Vagina (tissue), 2 donors: ENCODE data around the gene C16orf87. TPM values are rescaled to one million over a fixed set of nuclear protein-coding genes. Genes with fewer than 3 reads are reported as not detected.

Experiments used
- DNase-seq, 2 donors: peaks; one replicate each; pipeline ENCODE4 v3.0.0-alpha.2; 2017; ENCODE audit errors: extremely low spot score in 2 of 2
- H3K27ac ChIP-seq: fragments of 200-600 bp; sonication (generic); one replicate; pipeline ENCODE4 v1.5.1; 2019
- H3K27me3 ChIP-seq: fragments of 200-600 bp; sonication (generic); one replicate; pipeline ENCODE4 v1.5.1; 2019
- H3K36me3 ChIP-seq, 2 donors: fragments of 200-600 bp; sonication (generic); one replicate each; pipeline ENCODE4 v1.5.1; 2017 to 2019
- H3K4me1 ChIP-seq: fragments of 200-600 bp; sonication (generic); one replicate; pipeline ENCODE4 v1.5.1; 2019
- H3K4me3 ChIP-seq, 2 donors: fragments of 200-600 bp; sonication (generic); 1 replicate in 1 of 2; 2 replicates in 1 of 2; pipeline ENCODE4 v1.5.1; 2016 to 2019
- H3K9me3 ChIP-seq: fragments of 200-600 bp; sonication (generic); one replicate; pipeline ENCODE4 v1.5.1; 2019
- CTCF ChIP-seq, 3 experiments: fragments of 450-650 bp in 2 of 3; fragments of 200-600 bp in 1 of 3; sonication (generic) in 1 of 3; IDR thresholded peaks; one replicate each; pipeline ENCODE4 v1.5.1; 2017 to 2019; ENCODE audit warnings: antibody characterized with exemption in 3 of 3, mild to moderate bottlenecking in 2 of 3, moderate library complexity in 2 of 3
- POLR2A ChIP-seq, 2 donors: fragments of 450-650 bp; IDR thresholded peaks; one replicate each; pipeline ENCODE4 v1.6.1; 2017; ENCODE audit warnings: antibody characterized with exemption in 2 of 2, mild to moderate bottlenecking in 2 of 2, moderate library complexity in 2 of 2
- POLR2AphosphoS5 ChIP-seq, 2 donors: sonication (generic); formaldehyde crosslinking; IDR thresholded peaks; one replicate each; pipeline ENCODE4 v1.9.0; 2017; ENCODE audit warnings: antibody characterized with exemption in 2 of 2, mild to moderate bottlenecking in 2 of 2, low read depth in 1 of 2; ENCODE audit not compliant: insufficient read depth in 1 of 2
- intact Hi-C: fragments of 100-400 bp; cut with DNase I; formaldehyde crosslinking; loops from one replicate; pipeline ENCODE4 v1.15.1; 2023
- total RNA-seq: library from RNA; depleted of rRNA; stranded (reverse); fragments of >200 nt; gene quantifications from one replicate; pipeline ENCODE4 v1.2.3, GENCODE V29; 2016

The C16orf87 gene
- total RNA-seq, 1 donor from 2014 or later: 7.9 TPM

DNA sequence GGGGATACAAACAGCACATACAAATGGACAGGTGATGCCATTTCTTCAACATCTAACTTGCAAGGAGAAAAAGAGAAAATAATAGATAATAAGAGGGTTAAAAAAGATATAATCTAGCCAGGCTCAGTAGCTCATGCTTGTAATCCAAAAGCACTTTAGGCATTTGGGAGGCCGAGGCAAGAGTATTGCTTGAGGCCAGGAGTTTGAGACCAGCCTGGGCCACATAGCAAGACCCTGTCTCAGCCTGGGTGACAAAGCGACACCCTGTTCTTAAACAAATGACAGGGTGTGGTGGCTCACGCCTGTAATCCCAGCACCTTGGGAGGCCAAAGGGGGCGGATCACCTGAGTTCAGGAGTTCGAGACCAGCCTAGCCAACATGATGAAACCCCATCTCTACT, 19.3 kb downstream of the C16orf87 start:
- intact Hi-C loops: no loop called here
- no peaks in the 10 kb centered on the region for H3K36me3 ChIP-seq
- no peak overlapping the region for H3K4me3 ChIP-seq
- no peak overlapping the region for H3K27ac ChIP-seq
- H3K4me1 ChIP-seq: peaks cover 14% of the 10 kb centered on the region
- H3K27me3 ChIP-seq: no peaks in the 10 kb centered on the region
- no peaks in the 10 kb centered on the region for H3K9me3 ChIP-seq
- DNase-seq: no peak
- TF ChIP-seq CTCF (IDR thresholded peaks at IDR 0.05): no peak
- TF ChIP-seq POLR2A (IDR thresholded peaks at IDR 0.05): no peak
- TF ChIP-seq POLR2AphosphoS5 (IDR thresholded peaks at IDR 0.05; ENCODE audit: insufficient read depth in 1 of 2, low read depth in 1 of 2): no peak

- no peak overlapping the region for H3K4me3 ChIP-seq
- H3K36me3 ChIP-seq: no peaks in the 10 kb centered on the region
- no peak for TF ChIP-seq CTCF (IDR thresholded peaks at IDR 0.05)
- TF ChIP-seq POLR2A (IDR thresholded peaks at IDR 0.05): no peak
- TF ChIP-seq POLR2AphosphoS5 (IDR thresholded peaks at IDR 0.05; ENCODE audit: insufficient read depth in 1 of 2, low read depth in 1 of 2): no peak
- no peak overlapping the region for H3K27ac ChIP-seq
- H3K27me3 ChIP-seq: no peaks in the 10 kb centered on the region
- H3K4me1 ChIP-seq: peaks cover 14% of the 10 kb centered on the region
- no peaks in the 10 kb centered on the region for H3K9me3 ChIP-seq
- intact Hi-C loops: no loop called here
- DNase-seq: no peak
These were observed 22.0 kb downstream of the C16orf87 start for GRCh38 chr16:46808997-46809396.

GRCh38 chr16:46807336-46807735, 23.6 kb downstream of the C16orf87 start:
- intact Hi-C loops: no loop called here
- TF ChIP-seq CTCF (IDR thresholded peaks at IDR 0.05) (no peak), POLR2A (IDR thresholded peaks at IDR 0.05) (no peak), POLR2AphosphoS5 (IDR thresholded peaks at IDR 0.05; ENCODE audit: insufficient read depth in 1 of 2, low read depth in 1 of 2) (no peak)
- H3K27ac ChIP-seq: no peak overlapping the region
- no peak for DNase-seq
- no peaks in the 10 kb centered on the region for H3K36me3 ChIP-seq
- H3K4me1 ChIP-seq: peaks cover 14% of the 10 kb centered on the region
- no peaks in the 10 kb centered on the region for H3K27me3 ChIP-seq
- H3K4me3 ChIP-seq: no peak overlapping the region
- H3K9me3 ChIP-seq: no peaks in the 10 kb centered on the region

DNA sequence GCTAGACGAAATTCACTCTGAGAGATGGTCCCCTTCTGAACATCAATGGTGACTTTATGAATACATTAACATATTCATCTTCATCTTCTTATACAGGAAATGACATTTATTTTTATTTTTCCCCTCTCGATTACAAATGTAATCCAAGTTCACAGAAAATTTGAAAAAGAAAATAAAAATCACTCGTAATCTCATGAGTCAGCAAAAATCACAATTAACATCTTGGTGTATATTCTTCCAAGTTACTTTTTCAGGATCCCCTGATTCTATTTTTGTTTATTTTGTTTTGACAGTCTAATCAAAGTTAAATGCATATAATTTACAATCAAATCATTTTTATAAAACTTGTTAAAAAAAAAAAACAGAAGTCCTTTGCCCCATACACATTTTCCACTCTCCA, 27.6 kb downstream of the C16orf87 start:
- no peak for TF ChIP-seq POLR2AphosphoS5 (IDR thresholded peaks at IDR 0.05; ENCODE audit: insufficient read depth in 1 of 2, low read depth in 1 of 2)
- no peak for TF ChIP-seq POLR2A (IDR thresholded peaks at IDR 0.05)
- TF ChIP-seq CTCF (IDR thresholded peaks at IDR 0.05): no peak
- no peak for DNase-seq
- no peak overlapping the region for H3K27ac ChIP-seq
- H3K4me1 ChIP-seq: no peaks in the 10 kb centered on the region
- intact Hi-C loops: no loop called here
- H3K36me3 ChIP-seq: no peaks in the 10 kb centered on the region
- no peaks in the 10 kb centered on the region for H3K9me3 ChIP-seq
- no peak overlapping the region for H3K4me3 ChIP-seq
- H3K27me3 ChIP-seq: no peaks in the 10 kb centered on the region

- Histone ChIP-seq H3K36me3 (no peaks in the 10 kb centered on the region), H3K9me3 (no peaks in the 10 kb centered on the region), H3K27me3 (no peaks in the 10 kb centered on the region), H3K4me3 (no peak overlapping the region), H3K27ac (no peak overlapping the region), H3K4me1 (no peaks in the 10 kb centered on the region)
- intact Hi-C loops: no loop called here
- DNase-seq: no peak
- TF ChIP-seq CTCF (IDR thresholded peaks at IDR 0.05) (no peak), POLR2AphosphoS5 (IDR thresholded peaks at IDR 0.05; ENCODE audit: insufficient read depth in 1 of 2, low read depth in 1 of 2) (no peak), POLR2A (IDR thresholded peaks at IDR 0.05) (no peak)
These were observed 29.4 kb downstream of the C16orf87 start for GRCh38 chr16:46801428-46802049.
